ENCODE data around the gene VKORC1.
"Not testable (repeated sequence)": the region's sequence is repeated elsewhere in the genome, so short reads cannot be mapped to it uniquely, and the experiment has no call there.

The VKORC1 gene

DNA sequence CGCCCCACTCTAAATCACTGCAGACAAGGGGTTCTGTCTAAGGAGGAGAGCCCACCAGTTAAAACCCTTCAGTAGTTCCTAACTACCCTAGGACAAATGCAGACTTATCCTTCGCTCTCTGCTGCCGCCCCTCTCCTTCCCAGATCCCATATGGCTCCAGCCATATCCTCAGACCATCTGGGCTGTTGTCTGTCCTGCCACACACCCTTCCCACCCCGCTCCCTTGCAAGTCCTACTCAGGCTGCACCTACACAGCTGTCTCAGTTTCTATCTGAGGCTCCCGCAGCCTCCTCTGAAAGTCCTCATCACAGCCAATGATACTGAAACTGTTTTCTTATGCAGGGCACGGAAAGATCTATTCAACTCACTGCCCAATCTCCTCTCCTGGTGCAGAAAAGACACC lies 12.9 kb upstream of the VKORC1 start:
- no peak for DNase-seq (ENCODE audit: low read depth in 1 of 2, low spot score in 1 of 2)

DNA sequence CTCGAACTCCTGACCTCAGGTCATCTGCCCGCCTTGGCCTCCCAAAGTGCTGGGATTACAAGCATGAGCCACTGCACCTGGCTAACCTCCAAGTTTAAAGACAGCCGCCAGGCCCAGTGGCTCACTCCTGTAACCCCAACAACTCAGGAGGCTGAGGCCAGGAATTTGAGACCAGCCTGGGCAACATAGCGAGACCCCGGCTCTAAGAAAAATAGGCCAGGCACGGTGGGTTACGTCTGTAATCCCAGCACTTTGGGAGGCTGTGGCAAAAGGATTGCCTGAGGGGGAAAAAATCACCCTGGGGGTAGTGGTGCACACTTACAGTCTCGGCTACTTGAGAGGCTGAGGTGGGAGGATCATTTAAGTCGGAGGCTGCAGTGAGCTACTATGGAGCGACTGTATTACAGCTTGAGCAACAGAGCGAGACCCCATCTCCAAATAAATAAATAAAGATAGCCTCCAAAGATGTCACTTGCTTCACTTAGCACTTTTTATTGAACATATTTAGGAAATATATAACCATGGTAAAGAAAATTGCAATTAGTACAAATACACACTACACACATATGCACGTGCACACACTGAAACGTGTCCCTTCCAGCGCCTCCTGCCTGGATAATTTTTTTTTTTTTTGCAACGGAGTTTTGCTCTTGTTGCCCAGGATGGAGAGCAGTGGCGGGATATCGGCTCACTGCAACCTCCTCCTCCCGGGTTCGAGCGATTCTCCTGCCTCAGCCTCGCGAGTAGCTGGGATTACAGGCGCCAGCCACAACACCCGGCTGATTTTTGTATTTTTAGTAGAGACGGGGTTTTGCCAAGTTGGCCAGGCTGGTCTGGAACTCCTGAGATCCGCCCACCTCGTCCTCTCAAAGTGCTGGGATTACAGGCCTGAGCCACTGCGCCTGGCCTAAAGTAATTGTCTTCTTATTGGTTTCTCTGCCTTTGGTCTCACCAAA lies 12.2 kb upstream of the VKORC1 start:
- DNase-seq (ENCODE audit: low read depth in 1 of 2, low spot score in 1 of 2), result no peak

DNA sequence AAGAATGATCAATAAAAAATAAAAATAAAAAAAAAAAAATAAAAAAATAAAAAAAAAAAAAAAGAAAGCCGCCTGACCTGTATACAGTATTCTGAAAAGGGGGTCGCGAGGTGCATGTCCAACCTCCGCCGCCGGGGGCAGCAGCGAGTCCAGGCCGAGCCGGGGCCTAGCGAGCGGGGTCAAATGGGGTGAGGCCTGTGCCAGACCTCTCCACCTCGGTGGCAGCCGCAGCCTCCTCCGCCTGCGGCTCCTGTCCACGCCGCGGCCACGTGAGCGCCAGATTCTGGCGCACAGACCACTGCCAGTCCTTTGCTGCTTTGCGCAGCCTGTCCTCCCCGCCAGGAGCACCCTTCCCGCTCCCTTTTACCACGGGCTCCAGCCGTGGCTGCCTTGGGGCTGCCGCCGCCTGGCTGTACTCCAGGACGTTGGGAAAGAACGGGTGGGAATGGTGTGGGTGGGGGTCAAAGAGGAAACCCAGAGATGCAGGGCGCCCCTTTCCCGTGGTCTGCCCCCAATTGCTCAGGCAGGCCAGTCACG lies 11.1 kb upstream of the VKORC1 start:
- peak; percentile 60 to 68 for DNase-seq (ENCODE audit: low read depth in 1 of 2, low spot score in 1 of 2)

DNA sequence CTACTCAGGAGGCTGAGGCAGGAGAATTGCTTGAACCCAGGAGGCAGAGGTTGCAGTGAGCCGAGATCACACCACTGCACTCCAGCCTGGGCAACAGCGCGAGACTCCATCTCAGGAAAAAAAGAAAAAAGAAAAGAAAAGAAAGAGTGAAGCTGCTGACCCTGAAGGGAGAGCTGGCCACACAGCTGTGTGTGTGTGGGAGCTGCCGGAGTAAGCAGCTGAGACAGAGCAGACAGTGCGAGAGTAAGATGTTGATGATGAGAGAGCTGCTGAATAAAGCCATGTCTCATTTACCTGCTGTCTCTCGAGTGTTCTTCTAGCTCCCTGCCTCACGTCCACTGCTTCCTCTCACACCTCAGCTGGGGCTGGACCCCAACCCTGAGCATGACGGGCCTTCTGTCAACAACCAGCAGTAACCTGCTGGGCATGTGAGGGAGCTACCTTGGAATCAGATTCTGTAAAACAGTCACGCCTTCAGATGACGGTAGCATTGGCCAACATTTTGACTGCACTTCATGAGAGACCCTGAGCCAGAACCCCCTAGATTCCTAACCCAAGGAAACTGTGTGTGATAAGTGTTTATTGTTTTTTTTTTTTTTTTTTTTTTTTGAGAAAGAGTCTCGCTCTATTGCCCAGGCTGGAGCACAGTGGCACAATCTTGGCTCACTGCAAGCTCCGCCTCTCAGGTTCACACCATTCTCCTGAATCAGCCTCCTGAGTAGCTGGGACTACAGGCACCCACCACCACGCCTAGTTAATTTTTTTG lies 6.5 kb upstream of the VKORC1 start:
- DNase-seq (ENCODE audit: low read depth in 1 of 2, low spot score in 1 of 2), result not testable (repeated sequence)

DNA sequence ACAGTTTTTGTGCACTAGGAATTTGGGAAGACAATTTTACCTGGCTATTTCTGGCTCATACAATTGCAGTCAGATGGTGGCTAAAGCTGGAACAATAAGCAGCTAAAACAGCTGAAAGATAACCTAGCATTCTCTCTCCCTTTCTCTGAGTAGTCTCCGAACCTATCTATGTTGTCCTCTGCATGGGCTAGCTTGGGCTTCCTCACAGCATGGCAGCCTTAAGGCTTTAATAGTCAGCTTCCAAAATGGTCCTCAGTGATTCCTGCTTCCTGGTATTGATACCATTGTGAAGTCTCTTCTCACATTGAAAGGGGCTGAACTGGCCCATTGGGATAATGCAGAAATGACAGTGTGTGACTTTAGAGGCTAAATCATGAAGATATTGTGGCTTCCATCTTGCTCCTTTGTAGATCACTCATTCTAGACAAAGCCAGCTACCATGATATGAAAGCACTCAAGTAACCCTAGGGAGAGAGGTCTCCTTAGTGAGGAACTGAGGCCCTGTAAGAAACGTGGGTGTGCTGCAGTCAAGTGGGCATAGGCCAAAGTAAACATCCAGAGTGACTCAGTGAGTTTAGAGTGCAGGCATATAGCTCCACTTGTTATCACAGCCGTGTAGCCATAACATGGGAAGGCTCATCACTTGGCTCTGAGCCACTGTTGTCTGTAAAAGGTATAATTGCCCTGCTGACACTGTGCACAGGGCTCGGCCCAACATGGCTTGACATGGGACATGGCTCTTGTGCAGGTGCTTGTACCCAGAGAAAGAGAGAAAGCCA lies 5.5 kb upstream of the VKORC1 start:
- no peak for DNase-seq (ENCODE audit: low read depth in 1 of 2, low spot score in 1 of 2)

DNA sequence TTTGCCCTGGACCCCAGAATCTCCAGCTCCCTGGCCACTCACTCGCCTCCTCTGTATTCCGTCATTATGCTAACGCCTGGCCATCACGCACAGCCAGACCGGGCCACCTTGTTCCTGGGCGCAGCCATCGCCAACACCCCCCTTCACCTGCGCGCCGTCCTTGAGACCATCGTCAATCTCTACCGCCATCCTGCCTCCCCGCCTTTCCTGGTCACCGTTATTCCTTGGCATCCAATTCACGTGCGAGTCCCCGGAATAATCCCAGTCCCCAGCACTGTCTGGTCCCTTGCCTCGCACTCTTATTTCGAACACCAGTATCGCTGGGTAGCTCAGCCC lies 541 bp downstream of the VKORC1 start:
- no peak for DNase-seq (ENCODE audit: low read depth in 1 of 2, low spot score in 1 of 2)

DNA sequence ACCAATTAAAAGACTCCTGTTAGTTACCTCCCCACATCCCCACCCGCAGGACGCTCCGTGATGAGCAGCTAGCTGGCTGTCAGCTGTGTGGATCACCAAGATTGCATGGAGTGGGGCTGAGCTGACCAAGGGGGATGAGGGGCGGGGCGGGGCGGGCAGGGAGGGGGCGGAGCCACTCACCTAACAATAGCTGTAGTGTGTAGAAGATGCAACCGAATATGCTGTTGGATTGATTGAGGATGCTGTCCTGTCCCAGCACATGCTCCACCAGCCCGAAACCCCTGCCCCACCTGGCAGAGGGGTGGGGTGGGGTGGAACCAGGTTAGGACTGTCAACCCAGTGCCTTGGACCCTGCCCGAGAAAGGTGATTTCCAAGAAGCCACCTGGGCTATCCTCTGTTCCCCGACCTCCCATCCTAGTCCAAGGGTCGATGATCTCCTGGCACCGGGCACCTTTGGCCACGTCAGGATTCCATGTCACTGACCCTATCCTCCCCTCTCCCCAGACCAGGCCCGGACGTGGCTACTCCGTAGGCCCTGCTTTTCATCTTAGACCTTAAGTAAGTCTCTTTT lies 1.4 kb downstream of the VKORC1 start:
- DNase-seq (ENCODE audit: low read depth in 1 of 2, low spot score in 1 of 2), result no peak

DNA sequence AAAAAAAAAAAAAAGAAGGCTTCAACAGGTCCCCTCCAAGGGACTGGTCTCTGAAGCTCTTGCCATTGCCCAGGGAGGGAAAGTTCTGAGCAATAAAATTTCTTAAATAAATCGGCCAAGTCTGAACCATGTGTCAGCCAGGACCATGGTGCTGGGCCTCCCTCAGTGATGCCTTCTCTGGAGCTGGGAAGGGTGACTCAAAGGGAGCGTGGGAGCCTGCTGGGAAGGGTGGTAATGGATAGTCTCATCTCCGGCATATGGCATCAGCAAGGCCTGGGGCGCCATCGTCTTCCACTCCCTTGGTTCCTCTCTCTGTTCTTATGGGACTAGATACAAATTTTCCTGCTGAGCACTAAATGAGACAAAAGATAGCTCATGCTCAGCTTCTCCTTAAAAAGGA lies 2.3 kb downstream of the VKORC1 start:
- no peak for DNase-seq (ENCODE audit: low read depth in 1 of 2, low spot score in 1 of 2)

DNA sequence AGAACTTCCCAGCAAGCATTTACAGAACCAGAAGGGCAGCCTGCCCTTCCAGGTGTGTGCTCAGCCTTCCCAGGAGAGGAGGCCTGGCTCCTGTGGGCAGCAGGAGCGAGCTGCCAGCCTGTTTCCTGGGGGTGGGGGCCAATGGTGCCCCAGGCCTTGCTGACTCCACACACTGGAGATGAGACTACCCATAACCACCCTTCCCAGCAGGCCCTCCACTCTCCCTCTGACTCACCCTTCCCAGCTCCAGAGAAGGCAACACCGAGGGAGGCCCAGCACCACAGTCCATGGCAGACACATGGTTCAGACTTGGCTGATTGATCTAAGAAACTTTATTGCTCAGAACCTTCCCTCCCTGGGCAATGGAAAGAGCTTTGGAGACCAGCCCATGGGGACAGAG lies 4.1 kb downstream of the VKORC1 start:
- DNase-seq (ENCODE audit: low read depth in 1 of 2, low spot score in 1 of 2), result no peak

DNA sequence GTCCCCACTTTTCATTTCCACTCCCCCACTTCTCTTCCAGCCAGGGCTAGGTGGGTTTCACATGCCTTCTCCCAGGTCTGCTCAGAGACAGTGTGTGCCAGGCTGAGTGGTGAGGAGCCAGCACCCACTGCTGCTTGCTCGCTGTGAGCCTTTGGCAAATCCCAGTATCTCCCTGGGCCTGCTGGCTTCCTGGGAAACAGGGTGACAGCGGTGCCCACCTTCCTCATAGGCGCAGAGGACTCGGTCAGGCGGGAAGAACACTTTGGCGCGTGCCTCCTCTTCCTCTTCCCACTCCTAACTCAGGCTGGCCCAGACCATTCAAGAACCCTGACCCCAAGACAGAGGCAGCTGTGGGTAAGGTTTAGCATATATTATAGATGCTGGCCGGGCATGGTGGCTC lies 5.4 kb downstream of the VKORC1 start:
- no peak for DNase-seq (ENCODE audit: low read depth in 1 of 2, low spot score in 1 of 2)

DNA sequence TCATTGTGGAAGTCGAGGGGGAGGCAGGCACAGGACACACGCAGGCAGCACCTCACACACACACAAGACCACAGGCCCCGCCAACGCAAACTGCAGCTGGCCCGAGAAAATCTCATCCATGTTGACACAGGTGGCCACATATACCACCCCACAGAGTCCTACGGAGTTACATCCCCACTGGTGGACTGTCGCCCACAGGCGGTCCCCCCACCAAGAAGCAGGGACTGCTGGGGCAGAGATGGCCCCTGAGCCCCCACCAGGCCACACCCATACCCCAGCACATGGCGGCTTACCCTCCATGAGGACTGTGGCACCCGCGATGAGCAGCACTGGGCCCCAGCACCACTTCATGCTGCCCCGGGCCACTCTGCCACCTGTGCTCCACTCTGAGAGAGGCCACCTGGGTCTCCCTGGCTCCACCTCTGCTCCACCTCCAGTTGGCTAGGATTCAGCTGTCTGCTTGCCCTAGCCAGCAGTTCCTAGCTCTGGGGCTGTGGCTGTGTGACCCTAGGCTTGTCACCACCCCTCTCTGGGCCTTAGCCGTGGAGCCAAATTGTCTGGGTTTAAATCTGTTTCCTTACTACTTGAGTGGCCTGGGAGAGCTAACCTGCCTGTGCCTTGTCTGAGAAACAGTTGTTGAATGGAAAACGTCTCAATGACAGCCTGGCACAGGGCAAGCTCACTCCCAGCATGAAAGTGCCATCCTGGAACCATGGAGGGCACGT lies 6.0 kb downstream of the VKORC1 start, which contains the start of gene PRSS53:
Gene PRSS53 (minus strand): TSS at position 485 of the 725 bp plus-strand sequence. CDS start 134 bp downstream, at position 351.
- DNase-seq (ENCODE audit: low read depth in 1 of 2, low spot score in 1 of 2), result no peak

DNA sequence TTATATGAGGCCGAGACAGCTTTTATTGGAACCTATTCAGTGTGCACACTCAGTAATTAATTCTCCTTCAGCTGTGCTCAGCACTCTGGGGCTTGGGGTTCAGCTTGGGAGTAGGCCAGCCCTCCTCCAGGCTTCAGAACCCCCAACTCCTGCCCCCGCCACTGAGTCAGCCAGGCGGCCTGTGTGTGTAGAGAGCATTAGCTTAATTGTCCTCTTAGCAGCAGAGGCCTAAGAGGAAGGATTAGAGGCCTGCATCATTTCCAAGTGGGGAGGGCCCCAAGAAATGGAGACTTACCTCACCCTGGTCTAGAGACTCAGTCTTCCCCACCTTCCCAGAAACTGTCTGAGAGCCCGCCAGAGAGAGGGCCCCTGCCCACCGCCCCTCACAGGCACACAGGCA lies 6.6 kb downstream of the VKORC1 start:
- no peak for DNase-seq (ENCODE audit: low read depth in 1 of 2, low spot score in 1 of 2)

DNA sequence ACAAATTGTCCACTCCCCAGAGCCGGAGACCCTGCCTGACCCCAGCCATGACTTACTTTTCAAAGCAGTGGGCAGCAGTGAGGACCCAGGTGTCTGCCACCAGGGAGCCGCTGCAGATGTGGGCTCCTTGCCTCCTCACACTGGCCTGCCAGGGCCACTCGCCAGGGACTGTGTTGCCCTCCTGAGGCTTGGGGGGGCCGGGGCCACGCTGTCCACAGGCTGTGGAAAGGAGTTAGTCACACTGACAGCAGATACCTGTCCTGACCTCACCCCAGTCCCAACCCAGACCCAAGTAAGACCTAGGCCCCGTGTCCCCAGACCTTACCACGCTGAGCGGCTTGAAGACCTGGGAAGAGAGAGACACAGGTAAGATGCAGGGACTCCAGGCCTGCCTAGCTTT lies 7.1 kb downstream of the VKORC1 start:
- DNase-seq (ENCODE audit: low read depth in 1 of 2, low spot score in 1 of 2), result no peak

DNA sequence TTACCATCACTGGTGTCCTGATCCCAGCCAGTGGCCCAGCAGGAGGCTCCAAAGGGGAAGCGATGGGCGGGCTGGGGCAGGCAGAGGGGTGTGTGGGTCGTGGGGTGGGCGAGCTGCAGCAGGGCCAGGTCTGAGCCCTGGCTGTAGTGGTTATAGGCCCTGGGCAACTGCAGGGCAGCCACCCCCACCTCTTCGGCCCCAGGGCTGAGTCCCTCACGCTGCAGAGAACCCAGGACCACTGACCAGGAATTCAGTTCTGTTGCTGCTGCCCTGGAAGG lies 8.0 kb downstream of the VKORC1 start:
- DNase-seq (ENCODE audit: low read depth in 1 of 2, low spot score in 1 of 2), result no peak

DNA sequence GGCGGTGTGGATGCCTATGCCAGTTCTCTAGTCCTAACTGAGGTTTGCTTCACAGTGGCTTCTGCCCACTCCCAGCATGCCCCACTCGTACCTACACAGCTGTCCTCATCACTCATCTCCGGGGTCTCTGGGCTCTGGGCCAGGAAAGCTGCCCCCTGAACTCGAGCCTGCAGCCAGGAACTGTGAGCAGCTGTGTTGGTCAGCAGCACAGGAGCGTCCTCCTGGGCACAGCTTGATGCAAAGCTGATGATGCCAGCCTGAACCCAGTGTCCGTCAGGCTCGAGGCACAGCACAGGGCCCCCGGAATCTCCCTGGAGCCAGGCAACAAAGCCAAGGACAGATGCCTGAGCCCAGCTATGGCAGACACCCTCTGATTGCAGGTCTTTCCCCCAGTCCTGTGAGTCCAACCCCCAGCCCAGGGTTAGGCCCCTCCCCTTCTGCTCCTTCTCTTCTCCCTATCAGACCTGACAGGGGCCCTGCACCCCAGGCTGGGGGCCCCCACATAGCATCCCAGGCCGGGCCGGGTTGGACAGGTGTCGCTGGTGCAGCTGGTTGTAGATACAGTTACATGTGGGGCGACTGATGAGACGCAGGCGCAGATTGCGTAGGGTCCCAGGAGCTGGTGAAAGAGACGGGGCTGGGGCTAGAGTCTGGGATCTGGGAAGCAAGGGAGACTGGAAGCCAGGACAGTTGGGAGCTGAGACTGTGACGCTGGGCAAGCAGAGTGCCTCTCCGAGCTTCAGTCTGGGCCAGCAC lies 8.5 kb downstream of the VKORC1 start:
- DNase-seq (ENCODE audit: low read depth in 1 of 2, low spot score in 1 of 2), result no peak

DNA sequence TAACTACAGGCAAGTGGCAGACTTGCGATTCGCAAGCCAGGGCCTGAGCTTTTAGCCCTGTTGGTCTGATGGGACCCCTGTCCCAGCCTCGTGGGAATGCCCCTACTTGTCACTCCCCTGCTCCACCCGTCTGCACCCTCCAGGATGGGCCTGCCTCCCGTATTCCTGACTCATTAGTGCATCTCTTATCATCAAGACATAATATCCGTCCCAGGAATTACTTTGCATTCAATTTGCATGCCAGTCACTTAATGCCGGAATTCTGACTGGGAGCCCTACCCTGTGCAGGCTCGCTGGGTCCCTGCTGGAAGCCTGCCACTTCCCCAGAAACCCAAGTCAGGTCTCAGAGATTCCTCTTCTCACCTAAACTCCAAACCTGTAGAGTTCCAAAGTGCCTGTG lies 9.2 kb downstream of the VKORC1 start:
- no peak for DNase-seq (ENCODE audit: low read depth in 1 of 2, low spot score in 1 of 2)

DNA sequence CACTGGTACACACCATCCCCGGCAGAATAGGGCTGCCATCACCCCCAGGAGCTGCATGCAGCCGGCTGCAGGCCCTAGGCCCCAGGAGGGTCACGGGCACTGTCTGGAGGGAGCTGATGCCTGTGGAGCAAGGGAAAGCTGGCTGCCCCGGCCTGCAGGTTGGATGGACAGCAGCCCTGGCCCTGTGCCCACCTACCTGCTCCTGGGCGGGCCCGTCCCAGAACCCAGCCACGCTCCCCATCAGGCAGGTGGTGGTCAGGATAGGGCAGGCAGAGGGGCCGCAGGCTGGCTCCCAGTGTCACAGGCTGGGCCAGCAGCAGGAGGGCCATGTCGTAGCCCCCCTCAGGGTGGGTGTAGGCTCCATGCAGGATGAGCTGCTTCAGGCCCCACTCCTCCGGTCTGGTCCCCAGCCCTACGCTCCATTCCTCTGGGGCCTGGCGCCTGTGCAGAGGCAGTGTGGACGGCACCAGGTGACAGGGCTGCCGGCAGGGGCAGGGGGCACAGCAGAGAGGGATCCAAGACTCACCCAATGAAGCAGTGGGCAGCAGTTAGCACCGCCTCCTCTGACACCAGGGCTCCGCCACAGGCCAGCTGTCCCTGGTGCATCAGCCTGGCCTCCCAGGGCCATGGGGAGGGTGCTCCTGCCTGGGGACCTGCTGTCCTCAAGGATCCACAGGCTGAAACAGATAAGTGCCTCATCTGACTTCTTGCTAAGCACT lies 9.9 kb downstream of the VKORC1 start:
- DNase-seq (ENCODE audit: low read depth in 1 of 2, low spot score in 1 of 2), result no peak

DNA sequence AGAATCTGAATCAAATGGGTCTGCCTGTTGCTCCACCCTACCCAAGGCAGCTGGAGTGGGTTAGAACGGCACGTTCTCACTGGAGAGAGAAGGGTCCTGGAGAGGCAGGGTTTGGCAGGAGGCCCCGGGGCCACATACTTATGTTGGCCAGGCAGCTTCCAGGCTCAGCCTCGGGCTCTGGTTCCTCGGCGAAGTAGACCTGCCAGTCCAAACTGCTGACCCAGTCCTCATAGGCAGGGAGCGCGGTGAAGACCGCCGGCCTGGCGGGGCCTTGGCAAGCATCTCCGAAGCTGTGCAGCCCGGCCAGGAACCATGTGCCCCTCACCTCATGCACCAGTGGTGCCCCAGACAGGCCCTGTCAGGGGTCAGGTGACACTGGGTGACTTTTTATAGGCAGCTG lies 10.6 kb downstream of the VKORC1 start:
- DNase-seq (ENCODE audit: low read depth in 1 of 2, low spot score in 1 of 2), result no peak

DNA sequence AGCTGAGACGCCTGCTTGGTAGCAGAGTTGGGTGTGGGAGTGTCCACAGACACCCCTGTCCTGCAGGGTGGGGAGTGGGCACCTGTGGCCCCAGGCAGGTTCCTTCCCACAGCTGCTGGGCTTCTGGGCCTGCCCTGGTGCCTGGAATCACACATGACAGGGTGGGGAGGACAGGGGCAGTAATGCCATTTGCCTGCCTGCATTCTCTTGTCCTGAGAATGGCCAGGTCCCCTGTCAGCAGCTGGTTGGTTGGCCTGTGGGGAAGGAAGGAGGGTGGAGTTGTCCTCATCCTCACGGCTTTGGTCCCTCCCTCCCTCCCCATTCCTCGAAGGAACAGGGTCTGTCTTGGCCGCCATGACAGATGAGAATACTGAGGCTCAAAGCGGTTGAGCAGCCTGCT lies 11.0 kb downstream of the VKORC1 start:
- no peak for DNase-seq (ENCODE audit: low read depth in 1 of 2, low spot score in 1 of 2)

All from activated CD4-positive, alpha-beta T cell treated with anti-CD3 and anti-CD28 coated beads, Interleukin-2, amount 50 U/mL, for 24 hours (primary cell).